GM19328 (cell line): ENCODE data around the gene GNG10.
"Not testable (repeated sequence)": the region's sequence is repeated elsewhere in the genome, so short reads cannot be mapped to it uniquely, and the experiment has no call there.

Source experiments
- ATAC-seq: cut with Tn5 transposase; IDR thresholded peaks from one replicate; pipeline ENCODE4 v1.9.1; 2021; ENCODE audit warnings: mild to moderate bottlenecking, moderate library complexity; ENCODE audit not compliant: unreplicated experiment

GNG10 gene

DNA sequence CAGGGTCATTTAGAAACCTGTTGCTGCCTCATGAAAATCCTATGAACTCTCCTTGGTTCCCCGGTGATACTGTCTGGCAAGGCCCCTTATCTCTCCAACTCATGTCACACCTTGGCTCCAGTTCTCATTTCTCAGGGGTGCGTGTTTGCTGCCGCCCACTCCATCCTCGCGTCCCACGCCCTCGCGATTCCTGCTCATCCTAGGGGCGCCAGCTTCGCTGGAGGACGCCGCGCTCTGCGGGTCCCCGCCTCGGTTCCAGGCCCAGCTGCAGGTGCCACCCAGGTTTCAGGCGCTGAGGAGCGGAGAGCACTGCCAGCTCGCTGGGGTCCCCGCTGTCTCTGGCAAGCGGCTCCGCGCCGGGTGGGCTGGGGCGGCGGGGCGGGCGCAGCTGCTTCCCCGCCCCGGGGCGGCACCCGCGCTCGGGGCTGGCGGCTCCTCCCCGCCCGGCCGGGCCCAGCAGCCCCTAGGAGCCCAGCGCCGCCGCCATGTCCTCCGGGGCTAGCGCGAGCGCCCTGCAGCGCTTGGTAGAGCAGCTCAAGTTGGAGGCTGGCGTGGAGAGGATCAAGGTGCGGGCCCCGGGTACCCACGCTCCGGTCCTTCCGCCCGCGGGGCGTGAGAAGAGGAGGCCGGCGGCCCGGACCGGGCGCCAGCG, at the start of gene GNG10:
Gene GNG10, plus strand, starts transcription at position 456 of the 652 bp plus-strand sequence. Its CDS starts 30 bp downstream, at position 486.
- peak; percentile 89 for ATAC-seq

DNA sequence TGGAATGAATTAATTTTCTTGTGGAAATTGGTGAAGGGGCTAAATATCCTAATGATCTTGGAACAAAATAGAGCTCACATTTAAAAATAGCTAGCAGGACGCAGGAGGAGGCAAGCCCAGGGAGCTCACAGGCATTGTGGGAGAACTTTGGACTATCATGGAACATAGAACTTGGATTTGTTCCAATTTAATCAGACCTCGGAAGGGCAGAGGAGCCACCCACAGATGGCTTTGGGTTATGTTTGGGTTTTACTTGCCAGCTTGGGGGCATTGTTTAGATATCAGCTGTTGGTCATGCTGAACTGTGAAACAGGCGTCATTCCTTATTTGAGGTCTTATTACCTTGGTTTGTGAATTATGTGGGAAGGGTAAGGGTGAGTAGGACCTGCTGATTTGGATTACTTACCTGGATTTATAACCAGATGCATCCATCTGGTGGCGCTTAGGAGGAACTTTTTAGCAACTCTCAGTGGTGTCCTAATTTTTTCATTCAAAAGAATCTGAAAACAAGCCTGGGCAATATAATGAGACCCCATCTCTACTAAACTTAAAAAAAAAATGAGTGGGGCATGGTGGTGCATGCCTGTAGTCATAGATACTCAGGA, 47.9 kb upstream of the GNG10 start:
- ATAC-seq, result no peak

DNA sequence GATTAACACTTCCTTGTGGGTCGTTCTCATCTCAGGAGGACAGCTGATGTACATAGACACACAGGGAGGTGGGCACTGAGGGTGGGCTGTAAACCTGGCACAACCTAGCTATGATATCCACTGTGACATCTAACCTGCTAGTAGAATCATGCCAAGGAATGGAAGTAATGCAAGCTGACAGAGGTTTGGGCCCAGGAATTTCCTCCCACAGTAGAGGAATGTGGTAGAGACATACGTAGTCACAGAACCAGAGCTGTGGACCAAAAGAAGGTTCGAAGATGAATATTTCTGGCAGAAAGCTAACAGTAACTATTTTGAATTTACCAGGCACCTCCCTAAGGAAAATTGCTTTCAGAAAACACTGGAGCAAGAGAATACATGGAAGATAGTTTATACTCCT, 45.5 kb upstream of the GNG10 start:
- ATAC-seq, result no peak

DNA sequence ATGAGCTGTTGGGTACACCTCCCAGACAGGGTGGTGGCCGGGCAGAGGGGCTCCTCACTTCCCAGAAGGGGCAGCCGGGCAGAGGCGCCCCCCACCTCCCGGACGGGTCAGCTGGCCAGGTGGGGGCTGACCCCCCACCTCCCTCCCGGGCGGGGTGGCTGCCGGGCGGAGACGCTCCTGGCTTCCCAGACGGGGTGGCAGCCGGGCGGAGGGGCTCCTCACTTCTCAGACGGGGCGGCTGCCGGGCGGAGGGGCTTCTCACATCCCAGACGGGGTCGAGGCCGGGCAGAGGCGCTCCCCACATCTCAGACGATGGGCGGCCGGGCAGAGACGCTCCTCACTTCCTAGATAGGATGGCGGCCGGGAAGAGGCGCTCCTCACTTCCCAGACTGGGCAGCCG, 44.1 kb upstream of the GNG10 start:
- ATAC-seq, result not testable (repeated sequence)

DNA sequence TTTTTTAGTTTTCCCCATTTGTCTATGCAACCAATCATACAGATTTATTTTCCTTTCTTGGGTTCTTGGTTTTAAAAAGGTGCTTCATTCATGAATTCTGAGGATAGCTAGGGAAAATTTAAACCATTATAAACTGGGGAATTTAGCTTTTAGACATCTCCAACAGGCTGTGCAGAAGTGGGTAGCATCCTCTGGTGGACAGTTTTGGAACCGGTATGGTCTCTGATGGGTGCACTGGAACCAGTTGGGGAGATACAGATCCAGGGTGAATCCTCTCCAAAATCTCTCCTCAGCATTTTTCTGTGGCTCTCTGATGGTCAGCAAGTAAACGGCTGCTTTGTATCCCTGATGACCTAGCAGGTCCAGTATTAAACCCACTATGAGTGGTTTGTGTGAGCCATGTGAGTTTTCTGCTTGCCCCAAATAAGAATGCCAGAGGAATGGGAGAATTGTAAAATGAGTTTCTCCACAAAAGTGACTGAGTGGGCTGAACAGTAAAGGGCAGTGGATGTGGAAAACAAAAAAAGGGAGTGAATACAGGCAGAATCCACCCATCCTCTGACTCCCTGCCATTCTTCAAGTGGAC, 39.4 kb upstream of the GNG10 start:
- no peak for ATAC-seq

DNA sequence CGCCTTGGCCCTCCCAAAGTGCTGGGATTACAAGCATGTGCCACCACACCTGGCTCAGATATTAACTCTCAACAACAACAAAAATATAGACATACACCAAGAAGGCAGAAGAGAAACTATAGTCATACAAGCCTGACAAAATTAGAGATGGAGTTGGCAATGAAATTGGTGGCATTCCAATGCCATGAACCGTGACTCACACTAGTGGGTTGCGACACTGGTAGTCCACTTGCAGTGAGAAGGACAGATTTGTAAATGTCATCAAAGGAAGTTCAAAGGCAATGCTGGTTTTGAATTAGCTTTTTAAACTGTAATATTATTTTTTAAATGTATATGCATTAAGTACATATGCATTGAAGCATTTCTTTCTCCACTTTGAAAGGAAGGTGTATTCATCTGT, 38.8 kb upstream of the GNG10 start:
- ATAC-seq, result no peak

DNA sequence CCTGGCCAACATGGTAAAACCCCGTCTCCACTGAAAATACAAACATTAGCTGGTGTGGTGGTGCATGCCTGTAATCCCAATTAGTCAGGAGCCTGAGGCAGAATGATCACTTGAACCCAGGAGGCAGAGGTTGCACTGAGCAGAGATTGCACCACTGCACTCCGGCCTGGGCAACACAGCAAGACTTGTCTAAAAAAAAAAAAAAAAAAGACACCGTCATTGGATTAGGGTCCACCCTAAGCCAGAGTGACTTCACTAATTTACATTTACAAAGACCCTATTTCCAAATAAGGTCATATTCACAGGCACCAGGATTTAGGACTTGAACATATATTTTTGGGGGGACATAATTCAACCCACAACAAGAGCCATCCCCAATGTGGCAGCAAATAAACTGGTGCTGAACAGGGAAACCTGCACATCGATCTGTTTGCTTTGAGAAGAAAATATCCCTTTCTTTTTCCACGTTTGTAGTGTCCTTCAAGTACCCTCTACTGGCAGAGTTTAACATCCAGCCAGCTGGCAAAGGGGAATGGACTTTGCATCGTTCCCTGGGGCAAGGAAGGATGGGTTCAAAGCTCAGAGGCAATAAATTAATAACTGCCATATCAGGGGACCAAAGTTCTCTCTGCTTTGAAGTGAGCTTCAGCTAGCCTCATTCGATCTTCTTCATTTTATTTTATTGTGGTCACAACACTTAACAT, 34.0 kb upstream of the GNG10 start:
- ATAC-seq, result no peak

DNA sequence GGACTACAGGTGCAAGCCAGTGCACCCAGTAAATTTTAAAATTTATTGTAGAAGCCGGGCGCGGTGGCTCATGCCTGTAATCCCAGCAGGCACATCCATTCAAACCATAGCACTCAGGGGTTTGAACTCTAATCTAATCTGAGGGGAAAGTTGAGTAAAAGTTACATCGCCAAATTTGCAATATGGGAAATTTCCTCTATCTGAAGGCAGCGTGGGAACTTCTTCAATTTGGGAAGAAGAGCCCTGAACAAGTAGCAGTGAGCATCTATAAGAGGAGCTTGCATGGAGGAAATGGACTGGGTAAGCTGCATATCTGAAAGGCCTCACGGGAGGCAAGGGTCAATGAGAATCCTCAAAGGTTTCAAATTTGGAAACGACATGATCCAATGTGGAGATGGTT, 33.0 kb upstream of the GNG10 start:
- ATAC-seq, result no peak

DNA sequence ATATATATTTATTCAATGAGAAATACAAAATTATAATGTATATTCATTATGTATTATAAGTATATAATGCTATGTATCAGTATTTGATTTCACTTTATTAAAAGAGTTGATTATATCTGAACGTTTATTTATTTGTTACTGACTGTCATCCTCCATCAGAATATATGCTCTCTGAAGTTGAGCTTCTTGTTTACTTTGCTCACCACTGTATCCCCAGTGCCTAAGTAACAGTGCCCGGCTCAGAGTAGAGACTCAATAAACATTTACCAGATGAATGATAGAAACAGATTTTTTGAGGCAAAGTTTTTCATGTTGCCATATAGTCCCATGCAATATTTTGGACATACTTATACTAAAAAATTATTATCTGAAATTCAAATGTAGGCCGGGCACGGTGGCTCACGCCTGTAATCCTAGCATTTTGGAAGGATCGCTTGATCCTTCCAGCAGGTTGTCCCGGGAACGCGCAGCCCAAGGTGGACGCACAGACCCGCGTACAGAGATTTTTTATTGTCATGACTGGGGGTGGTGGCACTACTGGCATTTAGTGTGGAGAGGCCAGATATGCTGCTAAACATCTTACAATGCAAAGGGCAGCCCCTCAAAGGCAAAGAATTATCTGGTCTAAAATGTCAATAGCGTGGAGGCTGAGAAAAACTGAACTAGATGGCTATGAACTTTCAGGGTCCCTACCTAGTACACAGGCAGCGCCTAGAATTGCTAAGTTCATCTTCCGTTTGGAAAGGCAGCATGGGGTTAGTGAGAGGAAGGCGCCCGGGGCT, 31.0 kb upstream of the GNG10 start:
- ATAC-seq, result peak; percentile 21

DNA sequence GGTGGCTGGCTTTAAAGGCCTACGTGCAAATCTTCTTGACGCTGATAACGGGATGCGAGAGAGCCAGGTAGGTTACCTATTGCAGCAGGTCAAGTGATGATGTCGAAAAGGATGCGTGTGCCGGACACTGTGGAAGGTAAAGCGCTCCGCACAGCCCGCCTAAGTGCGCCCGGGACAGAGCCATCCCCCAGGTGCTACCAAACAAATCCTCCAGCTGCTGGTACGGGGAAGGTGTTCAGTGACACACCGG, 30.5 kb upstream of the GNG10 start:
- no peak for ATAC-seq

DNA sequence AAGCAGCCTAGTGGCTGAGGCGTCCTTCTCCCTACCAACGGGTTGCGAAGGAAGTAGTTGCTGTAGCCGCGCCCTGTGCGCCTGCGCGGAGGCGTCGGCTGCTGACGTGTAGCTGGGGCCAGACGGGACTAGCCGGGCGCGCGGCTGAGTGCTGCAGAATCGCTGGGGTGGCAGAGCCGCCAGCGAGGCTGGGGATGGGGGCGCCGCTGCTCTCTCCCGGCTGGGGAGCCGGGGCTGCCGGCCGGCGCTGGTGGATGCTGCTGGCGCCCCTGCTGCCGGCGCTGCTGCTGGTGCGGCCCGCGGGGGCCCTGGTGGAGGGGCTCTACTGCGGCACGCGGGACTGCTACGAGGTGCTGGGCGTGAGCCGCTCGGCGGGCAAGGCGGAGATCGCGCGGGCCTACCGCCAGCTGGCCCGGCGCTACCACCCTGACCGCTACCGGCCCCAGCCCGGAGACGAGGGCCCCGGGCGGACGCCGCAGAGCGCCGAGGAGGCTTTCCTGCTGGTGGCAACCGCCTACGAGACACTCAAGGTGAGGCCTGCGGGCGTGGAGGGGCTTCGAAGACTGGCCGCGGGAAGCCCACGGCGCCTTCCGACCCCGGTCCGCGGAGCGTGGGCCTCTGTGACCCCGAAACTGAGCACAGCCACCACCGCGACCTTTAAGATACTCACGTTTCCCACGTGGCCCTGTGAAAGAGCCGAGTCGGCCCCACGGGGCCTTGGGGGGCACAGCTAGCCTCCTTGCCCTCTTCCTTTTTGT, 30.0 kb upstream of the GNG10 start, which contains the start of gene DNAJC25:
Gene DNAJC25, plus strand, starts transcription at position 121 of the 758 bp plus-strand sequence. Its CDS starts 74 bp downstream, at position 195.
- ATAC-seq, result peak; percentile 95

DNA sequence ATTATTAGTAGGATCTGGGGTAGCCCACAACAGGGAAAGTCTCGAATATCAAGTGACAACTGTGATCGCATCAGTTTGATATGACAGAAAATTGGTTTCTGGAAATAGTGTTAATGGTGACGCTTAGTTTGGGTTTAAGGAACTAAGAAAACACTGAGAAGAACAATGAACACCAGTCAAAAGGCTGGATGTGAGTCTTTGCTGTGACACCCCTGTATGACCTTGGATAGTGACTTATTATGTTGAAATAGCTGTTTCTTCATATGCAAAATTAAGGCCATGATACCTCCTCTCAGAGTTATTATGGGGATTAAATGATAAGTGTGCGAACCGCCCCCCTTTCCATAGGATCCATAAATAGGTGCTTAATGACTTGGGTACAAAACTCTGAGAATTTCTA, 29.3 kb upstream of the GNG10 start:
- ATAC-seq, result no peak

DNA sequence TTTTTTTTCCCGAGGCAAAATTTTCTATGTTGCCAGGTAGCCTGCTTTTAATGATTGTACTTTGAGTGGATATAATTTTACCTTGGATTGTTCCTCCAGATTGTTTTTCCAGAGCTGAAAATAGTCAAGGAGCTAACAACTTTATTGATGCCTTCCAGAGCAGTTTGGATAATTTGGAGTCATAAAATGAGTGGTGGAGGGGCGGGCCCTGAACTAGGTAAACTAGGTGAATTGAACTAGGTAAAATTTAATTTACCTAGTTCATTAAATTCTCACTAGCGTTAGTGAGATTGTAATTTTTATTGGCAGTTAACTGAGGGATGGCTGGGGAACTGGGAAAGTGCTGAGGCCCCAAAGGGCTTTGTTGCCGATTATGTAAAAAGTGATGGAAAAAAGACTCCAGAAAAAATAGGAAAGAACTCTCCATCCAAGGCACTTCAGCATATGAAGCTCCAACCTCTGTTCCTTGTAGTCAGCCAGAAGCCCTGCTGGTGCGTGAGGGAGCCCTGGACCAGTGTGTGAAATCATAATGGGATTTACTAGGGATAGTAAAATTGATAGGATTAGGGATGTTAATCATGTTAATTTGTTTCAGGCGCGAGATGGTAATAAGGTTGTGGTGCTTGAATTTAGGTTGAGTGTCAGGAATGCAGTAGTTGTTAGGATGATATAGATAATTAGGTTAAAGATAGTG, 28.6 kb upstream of the GNG10 start:
- ATAC-seq, result no peak

DNA sequence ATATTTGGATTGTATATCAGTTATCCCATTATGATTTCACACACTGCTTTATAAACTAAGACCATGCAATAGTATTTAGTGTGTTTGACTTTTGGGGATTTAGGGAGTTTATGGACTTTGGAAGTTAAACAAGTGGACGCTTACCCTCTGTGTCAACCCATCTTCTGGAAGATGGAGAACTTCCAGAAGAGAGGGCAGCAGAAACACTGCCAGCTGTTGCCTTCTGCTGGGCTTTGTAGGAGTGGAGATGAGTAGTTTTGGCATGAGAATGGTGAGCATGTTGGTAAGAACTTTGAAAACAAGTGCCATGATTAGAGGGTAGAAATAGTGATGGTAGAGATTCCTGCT, 28.0 kb upstream of the GNG10 start:
- no peak for ATAC-seq

DNA sequence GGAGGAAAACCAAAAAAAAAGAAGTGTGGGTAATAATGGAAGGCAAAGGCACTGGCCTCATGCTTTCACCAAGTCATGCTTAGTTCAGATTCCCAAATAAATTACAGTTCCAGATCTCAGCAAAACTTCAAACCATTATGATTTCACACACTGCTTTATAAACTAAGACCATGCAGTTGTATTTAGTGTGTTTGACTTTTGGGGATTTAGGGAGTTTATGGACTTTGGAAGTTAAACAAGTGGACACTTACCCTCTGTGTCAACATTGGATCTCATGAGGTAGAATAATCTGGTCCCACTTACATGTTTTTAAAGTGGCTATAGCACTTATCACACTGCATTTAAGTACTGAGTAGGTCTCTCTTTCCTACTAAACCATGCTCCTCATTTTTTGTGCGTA, 26.5 kb upstream of the GNG10 start:
- ATAC-seq, result no peak

DNA sequence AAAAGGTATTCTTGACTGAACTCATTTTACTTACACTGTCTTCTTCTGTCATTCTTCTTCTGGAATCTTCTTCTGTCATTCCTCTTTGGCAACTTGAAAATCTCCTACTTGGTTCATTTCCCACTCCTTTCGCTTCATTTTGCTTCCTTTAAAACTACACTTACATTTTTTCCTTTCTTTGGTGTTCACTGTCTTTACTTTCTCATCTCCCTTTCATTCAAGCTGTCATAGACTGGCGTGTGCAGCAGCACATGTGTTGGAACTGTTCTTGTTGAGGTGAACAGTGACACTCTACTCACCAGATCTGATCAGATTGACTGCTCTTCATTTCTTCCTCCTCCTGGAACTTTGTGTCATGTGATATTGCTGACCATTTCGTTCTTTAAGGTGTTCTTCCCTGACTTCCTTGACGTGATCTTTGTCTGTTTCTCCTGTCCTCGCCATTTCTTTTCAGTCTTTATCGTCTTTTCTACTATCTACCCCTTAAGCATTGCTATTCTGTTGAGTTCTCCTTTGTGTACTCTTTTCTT, 23.9 kb upstream of the GNG10 start:
- no peak for ATAC-seq

DNA sequence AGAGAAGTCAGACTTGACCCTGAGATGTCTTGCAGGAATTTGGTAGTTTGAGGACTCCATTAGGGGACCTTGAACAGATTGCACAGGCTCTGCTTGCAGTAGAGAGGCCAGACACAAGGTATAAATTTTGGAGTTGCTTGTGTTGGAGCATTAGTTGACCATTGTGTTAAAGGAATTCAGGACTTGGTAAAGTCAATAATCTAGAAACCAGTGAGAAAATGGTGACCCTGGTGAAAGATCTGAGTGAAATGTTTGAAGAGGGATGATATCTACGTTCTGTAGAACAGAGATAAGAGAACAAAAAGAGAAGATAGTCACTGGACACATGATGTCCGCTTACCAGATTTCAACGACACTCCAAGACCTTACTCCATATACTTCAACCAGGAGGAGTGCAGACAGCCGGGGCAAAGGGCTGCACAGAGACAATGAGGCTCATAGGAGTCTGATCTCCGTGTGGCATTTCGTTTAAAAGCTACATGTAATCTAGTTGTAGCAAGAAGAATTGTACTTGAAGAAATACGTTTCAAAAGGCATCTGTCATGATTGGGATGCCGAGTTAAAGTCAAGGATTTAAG, 17.1 kb upstream of the GNG10 start:
- ATAC-seq, result no peak

DNA sequence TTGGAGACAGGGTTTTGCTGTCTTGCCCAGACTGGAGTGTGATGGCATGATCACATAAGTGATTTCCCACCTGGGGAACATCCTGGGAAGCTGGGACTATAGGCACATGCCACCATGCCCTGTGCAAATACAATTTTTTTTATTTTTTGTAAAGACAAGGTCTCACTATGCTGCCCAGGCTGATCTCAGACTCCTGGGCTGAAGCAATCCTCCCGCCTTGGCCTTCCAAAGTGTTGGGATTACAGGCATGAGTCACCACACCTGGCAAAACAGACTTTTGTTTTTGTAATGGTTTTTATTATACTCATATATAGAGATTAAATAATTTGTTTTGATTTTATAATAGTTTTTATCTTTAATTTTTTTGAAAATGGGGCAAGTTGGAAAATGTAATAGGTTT, 15.6 kb upstream of the GNG10 start:
- no peak for ATAC-seq

DNA sequence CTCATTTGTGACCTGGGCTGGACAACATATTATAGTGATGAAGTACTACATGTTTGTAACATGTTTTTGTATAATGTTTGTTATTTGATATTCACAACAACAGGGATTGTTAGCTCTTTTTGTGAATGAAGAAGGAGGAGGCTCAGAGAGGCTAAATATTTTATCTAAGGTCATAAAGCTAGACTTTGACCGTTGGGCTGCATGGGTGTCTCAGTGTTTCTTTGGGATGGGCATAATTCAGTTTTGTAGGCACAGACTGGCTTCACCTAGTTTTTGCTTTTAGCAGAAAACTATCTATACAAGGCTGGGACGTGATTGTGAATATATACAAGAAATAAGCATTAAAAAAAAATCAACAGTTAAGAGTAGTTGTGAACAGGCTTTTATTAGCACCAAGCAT, 15.0 kb upstream of the GNG10 start:
- no peak for ATAC-seq

DNA sequence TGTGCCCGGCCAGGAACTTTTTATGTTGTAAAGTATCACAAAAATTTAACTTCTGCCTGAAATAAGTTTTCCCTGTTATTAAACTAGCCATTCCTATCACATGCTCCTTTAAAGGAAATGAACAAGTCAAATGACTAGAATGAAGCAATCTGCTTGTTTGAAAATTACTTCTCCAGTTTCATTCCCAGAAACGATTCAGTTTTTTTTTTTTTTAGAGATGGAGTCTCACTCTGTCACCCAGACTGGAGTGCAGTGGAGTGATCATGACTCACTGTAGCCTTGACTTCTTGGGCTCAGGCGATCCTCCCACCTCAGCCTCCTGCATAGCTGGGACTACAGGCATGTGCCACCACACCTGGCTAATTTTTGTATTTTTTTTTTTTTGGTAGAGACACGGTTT, 13.3 kb upstream of the GNG10 start:
- ATAC-seq, result no peak
